ENCODE data around the gene MPND. TPM values are rescaled to one million over a fixed set of nuclear protein-coding genes. Genes with fewer than 3 reads are reported as not detected.
A peak's percentile ranks its signal among the peaks of the same experiment; 100 is the strongest.

Gene MPND
- polyA plus RNA-seq, 1 of the 3 experiments (the other 2 are of a cell fraction) = 21.3 TPM

- TF ChIP-seq USF2 (IDR thresholded peaks at IDR 0.05; ENCODE audit: borderline replicate concordance, low read depth, low read length) (no peak), EZH2phosphoT487 (IDR thresholded peaks at IDR 0.05; ENCODE audit: borderline replicate concordance, low read depth) (no peak), IRF3 (IDR thresholded peaks at IDR 0.05; ENCODE audit: low read depth, low read length) (no peak), FOSL2 (IDR thresholded peaks at IDR 0.05; ENCODE audit: borderline replicate concordance, low read depth) (no peak), MEF2A (IDR thresholded peaks at IDR 0.05; ENCODE audit: borderline replicate concordance, low read depth) (no peak), JUND (IDR thresholded peaks at IDR 0.05) (no peak), MXI1 (IDR thresholded peaks at IDR 0.05; ENCODE audit: low read depth, low read length) (no peak), FOXM1 (IDR thresholded peaks at IDR 0.05; ENCODE audit: low read depth) (no peak), NRF1 (IDR thresholded peaks at IDR 0.05; ENCODE audit: low read depth, low read length) (no peak), EP300 (IDR thresholded peaks at IDR 0.05; ENCODE audit: borderline replicate concordance in 1 of 2, low read depth in 1 of 2, low read length in 1 of 2) (no peak), ZBTB33 (IDR thresholded peaks at IDR 0.05; ENCODE audit: borderline replicate concordance, low read depth) (no peak), CHD2 (IDR thresholded peaks at IDR 0.05; ENCODE audit: low read length, partially characterized antibody) (no peak), RCOR1 (IDR thresholded peaks at IDR 0.05; ENCODE audit: low read length) (no peak), TAF1 (IDR thresholded peaks at IDR 0.05; ENCODE audit: borderline replicate concordance, low read depth, low read length) (no peak), SMC3 (IDR thresholded peaks at IDR 0.05; ENCODE audit: low read depth, low read length) (no peak), POLR2AphosphoS5 (IDR thresholded peaks at IDR 0.05; ENCODE audit: low read depth, low read length) (no peak), GATA2 (CRISPR knock-in tag; IDR thresholded peaks at IDR 0.05) (no peak), PBX3 (IDR thresholded peaks at IDR 0.05) (no peak), REST (IDR thresholded peaks at IDR 0.05; ENCODE audit: low read depth, low read length) (no peak)
- Histone ChIP-seq H3K27ac (ENCODE audit: low read depth in 2 of 2, low read length in 1 of 2) (no peak overlapping the region), H3K9ac (no peak overlapping the region), H3K4me2 (0 out of 2 replicates have a peak overlapping the region, but pooled peaks have one; percentile 19), H3K9me2 (no peaks in the 10 kb centered on the region), H3K79me2 (ENCODE audit: insufficient read depth) (peaks cover 81% of the 10 kb centered on the region), H3F3A (replicated peaks; ENCODE audit: insufficient read depth) (peaks cover 10% of the 10 kb centered on the region), H3K36me3 (replicated peaks in 1 of 2; ENCODE audit: control insufficient read depth in 1 of 2, insufficient read depth in 2 of 2, low read length in 1 of 2) (peaks cover 5 to 16% of the 10 kb centered on the region in 2 experiments), H4K20me1 (ENCODE audit: insufficient read depth) (peaks cover 67% of the 10 kb centered on the region), H3K27me3 (ENCODE audit: insufficient read depth) (no peaks in the 10 kb centered on the region), H3K4me3 (ENCODE audit: low read depth in 2 of 2, low read length in 1 of 2) (no peak overlapping the region), H3K9me3 (no peaks in the 10 kb centered on the region), H3K4me1 (ENCODE audit: control insufficient read depth in 1 of 2, insufficient read depth in 2 of 2, low read depth in 1 of 2, low read length in 1 of 2) (peaks cover 6 to 7% of the 10 kb centered on the region in 2 experiments; a peak in 3 of 4 replicates), H2AFZ (ENCODE audit: low read depth) (no peak overlapping the region)
- ChIA-PET CTCF (no interaction called here), POLR2A (no interaction called here)
- WGBS (ENCODE audit: low lambda C conversion rate) = 85% methylated on average over 13 of the region's 15 CpGs
- no peak for DNase-seq
Observed at GRCh38 chr19:4396949-4397783, 53.8 kb downstream of the MPND start.
